Transverse colon (tissue), 4 donors: ENCODE results near the gene C11orf68.

ENCODE experiments used
- EP300 ChIP-seq: sonication (generic); formaldehyde crosslinking; IDR thresholded peaks from one replicate; pipeline ENCODE4 v1.6.1; 2017; ENCODE audit warnings: antibody characterized with exemption, low read depth
- POLR2A ChIP-seq: fragments of 450-650 bp; IDR thresholded peaks from one replicate; pipeline ENCODE4 v1.6.1; 2016; ENCODE audit warnings: antibody characterized with exemption, mild to moderate bottlenecking, moderate library complexity
- POLR2AphosphoS5 ChIP-seq, 3 donors: sonication (generic); formaldehyde crosslinking; IDR thresholded peaks; one replicate each; pipeline ENCODE4 v1.6.1; 2016; ENCODE audit warnings: antibody characterized with exemption in 3 of 3
- TF ChIP-seq, protein P1 (sequence below), 5 experiments: fragments of 200-600 bp in 3 of 5; fragments of 450-650 bp in 2 of 5; sonication (generic) in 3 of 5; IDR thresholded peaks; 1 replicate in 2 of 5; 2 replicates in 3 of 5; pipeline ENCODE4 v1.5.1; 2016 to 2017; ENCODE audit warnings: antibody characterized with exemption in 5 of 5, inconsistent platforms in 3 of 5, mild to moderate bottlenecking in 2 of 5, moderate library complexity in 1 of 5

- TF ChIP-seq, protein P1, sequence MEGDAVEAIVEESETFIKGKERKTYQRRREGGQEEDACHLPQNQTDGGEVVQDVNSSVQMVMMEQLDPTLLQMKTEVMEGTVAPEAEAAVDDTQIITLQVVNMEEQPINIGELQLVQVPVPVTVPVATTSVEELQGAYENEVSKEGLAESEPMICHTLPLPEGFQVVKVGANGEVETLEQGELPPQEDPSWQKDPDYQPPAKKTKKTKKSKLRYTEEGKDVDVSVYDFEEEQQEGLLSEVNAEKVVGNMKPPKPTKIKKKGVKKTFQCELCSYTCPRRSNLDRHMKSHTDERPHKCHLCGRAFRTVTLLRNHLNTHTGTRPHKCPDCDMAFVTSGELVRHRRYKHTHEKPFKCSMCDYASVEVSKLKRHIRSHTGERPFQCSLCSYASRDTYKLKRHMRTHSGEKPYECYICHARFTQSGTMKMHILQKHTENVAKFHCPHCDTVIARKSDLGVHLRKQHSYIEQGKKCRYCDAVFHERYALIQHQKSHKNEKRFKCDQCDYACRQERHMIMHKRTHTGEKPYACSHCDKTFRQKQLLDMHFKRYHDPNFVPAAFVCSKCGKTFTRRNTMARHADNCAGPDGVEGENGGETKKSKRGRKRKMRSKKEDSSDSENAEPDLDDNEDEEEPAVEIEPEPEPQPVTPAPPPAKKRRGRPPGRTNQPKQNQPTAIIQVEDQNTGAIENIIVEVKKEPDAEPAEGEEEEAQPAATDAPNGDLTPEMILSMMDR (IDR thresholded peaks at IDR 0.05), result no peak
- no peak for TF ChIP-seq POLR2A
- no peak for TF ChIP-seq EP300
- TF ChIP-seq POLR2AphosphoS5 (IDR thresholded peaks at IDR 0.05), result peak; percentile 68 to 75 (median 73)
Measured at GRCh38 chr11:65915821-65916251, 3.0 kb downstream of the C11orf68 start.
